ENCODE results near the gene U2AF2. TPM values are rescaled to one million over a fixed set of nuclear protein-coding genes. Genes with fewer than 3 reads are reported as not detected.

The U2AF2 gene
- total RNA-seq, 4 donors from 2014 or later: 78.8 to 149 (median 106) TPM

- WGBS, 2 donors: 37 to 41% methylated on average over 14 of the region's 14 CpGs
- no peak for DNase-seq (ENCODE audit: low spot score in 2 of 2)
- TF ChIP-seq POLR2A (IDR thresholded peaks at IDR 0.05) (no peak), CTCF (IDR thresholded peaks at IDR 0.05) (no peak)
- no peak overlapping the region for H3K4me3 ChIP-seq (ENCODE audit: low read depth, poor library complexity, severe bottlenecking)
- intact Hi-C loops (cut with DNase I; ENCODE audit: low total_unique reads): no loop called here
These were observed 7.7 kb upstream of the U2AF2 start for GRCh38 chr19:55646889-55647731.

GRCh38 chr19:55647732-55648584, 6.9 kb upstream of the U2AF2 start, which contains the start of gene CCDC106:
Gene CCDC106 (plus strand): TSS chr19:55648212. CDS start chr19:55649047, 835 bp downstream.
- no peak for TF ChIP-seq POLR2A (IDR thresholded peaks at IDR 0.05)
- no peak for TF ChIP-seq CTCF (IDR thresholded peaks at IDR 0.05)
- 1 to 4% methylated on average over 20 to 36 of the region's 87 CpGs for WGBS, 2 donors
- H3K4me3 ChIP-seq (ENCODE audit: low read depth, poor library complexity, severe bottlenecking): peak within 1 kb of the TSS; percentile 64
- no peak for DNase-seq (ENCODE audit: low spot score in 2 of 2)
- intact Hi-C loops (cut with DNase I; ENCODE audit: low total_unique reads): no loop called here

- peak overlapping the region; percentile 64 for H3K4me3 ChIP-seq (ENCODE audit: low read depth, poor library complexity, severe bottlenecking)
- DNase-seq (ENCODE audit: low spot score in 2 of 2): no peak
- TF ChIP-seq CTCF (IDR thresholded peaks at IDR 0.05) (no peak), POLR2A (IDR thresholded peaks at IDR 0.05) (no peak)
- 26 to 40% methylated on average over 18 to 25 of the region's 25 CpGs for WGBS, 2 donors
- intact Hi-C loops (cut with DNase I; ENCODE audit: low total_unique reads): no loop called here
These were observed 6.1 kb upstream of the U2AF2 start for GRCh38 chr19:55648585-55649267.

- H3K4me3 ChIP-seq (ENCODE audit: low read depth, poor library complexity, severe bottlenecking): no peak overlapping the region
- TF ChIP-seq CTCF (IDR thresholded peaks at IDR 0.05): no peak
- TF ChIP-seq POLR2A (IDR thresholded peaks at IDR 0.05): no peak
- WGBS, 2 donors: 71 to 90% methylated on average over 7 to 16 of the region's 17 CpGs
- intact Hi-C loops (cut with DNase I; ENCODE audit: low total_unique reads): no loop called here
- DNase-seq (ENCODE audit: low spot score in 2 of 2): no peak
These were observed 5.3 kb upstream of the U2AF2 start for GRCh38 chr19:55649268-55650125.

GRCh38 chr19:55650126-55650557, 4.7 kb upstream of the U2AF2 start:
- DNase-seq (ENCODE audit: low spot score in 2 of 2): no peak
- intact Hi-C loops (cut with DNase I; ENCODE audit: low total_unique reads): no loop called here
- TF ChIP-seq POLR2A (IDR thresholded peaks at IDR 0.05) (no peak), CTCF (IDR thresholded peaks at IDR 0.05) (no peak)
- WGBS, 2 donors: 83 to 85% methylated on average over 4 of the region's 4 CpGs
- no peak overlapping the region for H3K4me3 ChIP-seq (ENCODE audit: low read depth, poor library complexity, severe bottlenecking)

All from lower leg skin (tissue), 4 donors.